ENCODE measurements around the gene NHEJ1. TPM values are rescaled to one million over a fixed set of nuclear protein-coding genes. Genes with fewer than 3 reads are reported as not detected.

Gene NHEJ1
- total RNA-seq, 1 experiment from 2014 or later = 16.4 TPM

- Histone ChIP-seq H3K4me3 (replicated peaks in 1 of 2; ENCODE audit: low read depth in 1 of 2, low read length in 2 of 2) (no peak overlapping the region), H3K9me2 (ENCODE audit: insufficient read depth) (no peaks in the 10 kb centered on the region), H3K9ac (ENCODE audit: low read length) (no peak overlapping the region), H3K27ac (ENCODE audit: low read depth, low read length) (no peak overlapping the region), H4K20me1 (ENCODE audit: insufficient read depth) (no peaks in the 10 kb centered on the region), H3K4me1 (ENCODE audit: control insufficient read depth in 1 of 2, insufficient read depth in 2 of 2, low read length in 2 of 2) (peaks cover 10 to 22% of the 10 kb centered on the region in 2 experiments), H3K9me3 (ENCODE audit: control insufficient read depth in 1 of 2, insufficient read depth in 1 of 2, low read depth in 1 of 2, low read length in 2 of 2) (no peaks in the 10 kb centered on the region), H3K4me2 (ENCODE audit: low read length) (no peak overlapping the region), H2AFZ (ENCODE audit: low read depth, low read length, poor library complexity, severe bottlenecking) (no peak overlapping the region), H3K27me3 (ENCODE audit: insufficient read depth, low read length) (no peaks in the 10 kb centered on the region), H3K79me2 (ENCODE audit: insufficient read depth, low read length) (peaks cover 16% of the 10 kb centered on the region), H3K36me3 (ENCODE audit: control insufficient read depth in 1 of 2, insufficient read depth in 2 of 2, low read length in 2 of 2) (peaks cover 0 to 7% of the 10 kb centered on the region in 2 experiments; a peak in 2 of 4 replicates)
- ChIA-PET RAD21 (ENCODE audit: low non-redundant PET in 1 of 2, low total read pairs in 2 of 2, uncharacterized antibody in 2 of 2, unreplicated experiment in 2 of 2) (no interaction called here), POLR2A (no interaction called here), CTCF (no interaction called here)
- ATAC-seq (no peak), DNase-seq (ENCODE audit: low read depth, low spot score) (no peak)
- intact Hi-C loops (cut with micrococcal nuclease) = loop anchor here (10.0 kb wide), 1 partner anchor 361 kb away; no protein-coding TSS in a partner anchor
- no peak for TF ChIP-seq SP1 (IDR thresholded peaks at IDR 0.05; ENCODE audit: low read depth)
- TF ChIP-seq, protein P1, sequence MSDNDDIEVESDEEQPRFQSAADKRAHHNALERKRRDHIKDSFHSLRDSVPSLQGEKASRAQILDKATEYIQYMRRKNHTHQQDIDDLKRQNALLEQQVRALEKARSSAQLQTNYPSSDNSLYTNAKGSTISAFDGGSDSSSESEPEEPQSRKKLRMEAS (IDR thresholded peaks at IDR 0.05) = no peak
- TF ChIP-seq EZH2 (IDR thresholded peaks at IDR 0.05) = no peak
- no peak for TF ChIP-seq SIN3A (IDR thresholded peaks at IDR 0.05; ENCODE audit: low read depth)
- TF ChIP-seq POLR2AphosphoS5 (IDR thresholded peaks at IDR 0.05; ENCODE audit: low read depth, low read length) = no peak
- TF ChIP-seq ZNF274 (IDR thresholded peaks at IDR 0.05; ENCODE audit: low read depth, low read length) = no peak
- TF ChIP-seq FOSL1 (IDR thresholded peaks at IDR 0.05; ENCODE audit: low read depth) = no peak
- TF ChIP-seq ATF3 (IDR thresholded peaks at IDR 0.05) = no peak
- TF ChIP-seq TCF7L2 (IDR thresholded peaks at IDR 0.05; ENCODE audit: borderline replicate concordance, extremely low read depth, insufficient read depth, insufficient read length) = no peak
- TF ChIP-seq, protein P2, sequence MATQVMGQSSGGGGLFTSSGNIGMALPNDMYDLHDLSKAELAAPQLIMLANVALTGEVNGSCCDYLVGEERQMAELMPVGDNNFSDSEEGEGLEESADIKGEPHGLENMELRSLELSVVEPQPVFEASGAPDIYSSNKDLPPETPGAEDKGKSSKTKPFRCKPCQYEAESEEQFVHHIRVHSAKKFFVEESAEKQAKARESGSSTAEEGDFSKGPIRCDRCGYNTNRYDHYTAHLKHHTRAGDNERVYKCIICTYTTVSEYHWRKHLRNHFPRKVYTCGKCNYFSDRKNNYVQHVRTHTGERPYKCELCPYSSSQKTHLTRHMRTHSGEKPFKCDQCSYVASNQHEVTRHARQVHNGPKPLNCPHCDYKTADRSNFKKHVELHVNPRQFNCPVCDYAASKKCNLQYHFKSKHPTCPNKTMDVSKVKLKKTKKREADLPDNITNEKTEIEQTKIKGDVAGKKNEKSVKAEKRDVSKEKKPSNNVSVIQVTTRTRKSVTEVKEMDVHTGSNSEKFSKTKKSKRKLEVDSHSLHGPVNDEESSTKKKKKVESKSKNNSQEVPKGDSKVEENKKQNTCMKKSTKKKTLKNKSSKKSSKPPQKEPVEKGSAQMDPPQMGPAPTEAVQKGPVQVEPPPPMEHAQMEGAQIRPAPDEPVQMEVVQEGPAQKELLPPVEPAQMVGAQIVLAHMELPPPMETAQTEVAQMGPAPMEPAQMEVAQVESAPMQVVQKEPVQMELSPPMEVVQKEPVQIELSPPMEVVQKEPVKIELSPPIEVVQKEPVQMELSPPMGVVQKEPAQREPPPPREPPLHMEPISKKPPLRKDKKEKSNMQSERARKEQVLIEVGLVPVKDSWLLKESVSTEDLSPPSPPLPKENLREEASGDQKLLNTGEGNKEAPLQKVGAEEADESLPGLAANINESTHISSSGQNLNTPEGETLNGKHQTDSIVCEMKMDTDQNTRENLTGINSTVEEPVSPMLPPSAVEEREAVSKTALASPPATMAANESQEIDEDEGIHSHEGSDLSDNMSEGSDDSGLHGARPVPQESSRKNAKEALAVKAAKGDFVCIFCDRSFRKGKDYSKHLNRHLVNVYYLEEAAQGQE (IDR thresholded peaks at IDR 0.05; ENCODE audit: low read depth) = no peak
- no peak for TF ChIP-seq ZFX (IDR thresholded peaks at IDR 0.05)
- TF ChIP-seq CTCF (IDR thresholded peaks at IDR 0.05 in 2 of 3, conservative IDR thresholded peaks at IDR 0.05 in 1 of 3; ENCODE audit: borderline replicate concordance in 1 of 3, insufficient read depth in 1 of 3, low read depth in 2 of 3, low read length in 2 of 3) = no peak
- TF ChIP-seq SRF (IDR thresholded peaks at IDR 0.05; ENCODE audit: low read depth) = no peak
- TF ChIP-seq CEBPB (IDR thresholded peaks at IDR 0.05; ENCODE audit: low read depth) = no peak
- no peak for TF ChIP-seq EGR1 (IDR thresholded peaks at IDR 0.05; ENCODE audit: low read depth)
- TF ChIP-seq EZH2phosphoT487 (IDR thresholded peaks at IDR 0.05; ENCODE audit: borderline replicate concordance) = no peak
- TF ChIP-seq, protein P3, sequence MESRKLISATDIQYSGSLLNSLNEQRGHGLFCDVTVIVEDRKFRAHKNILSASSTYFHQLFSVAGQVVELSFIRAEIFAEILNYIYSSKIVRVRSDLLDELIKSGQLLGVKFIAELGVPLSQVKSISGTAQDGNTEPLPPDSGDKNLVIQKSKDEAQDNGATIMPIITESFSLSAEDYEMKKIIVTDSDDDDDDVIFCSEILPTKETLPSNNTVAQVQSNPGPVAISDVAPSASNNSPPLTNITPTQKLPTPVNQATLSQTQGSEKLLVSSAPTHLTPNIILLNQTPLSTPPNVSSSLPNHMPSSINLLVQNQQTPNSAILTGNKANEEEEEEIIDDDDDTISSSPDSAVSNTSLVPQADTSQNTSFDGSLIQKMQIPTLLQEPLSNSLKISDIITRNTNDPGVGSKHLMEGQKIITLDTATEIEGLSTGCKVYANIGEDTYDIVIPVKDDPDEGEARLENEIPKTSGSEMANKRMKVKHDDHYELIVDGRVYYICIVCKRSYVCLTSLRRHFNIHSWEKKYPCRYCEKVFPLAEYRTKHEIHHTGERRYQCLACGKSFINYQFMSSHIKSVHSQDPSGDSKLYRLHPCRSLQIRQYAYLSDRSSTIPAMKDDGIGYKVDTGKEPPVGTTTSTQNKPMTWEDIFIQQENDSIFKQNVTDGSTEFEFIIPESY (IDR thresholded peaks at IDR 0.05; ENCODE audit: extremely low read depth, insufficient replicate concordance, low read length) = no peak
- TF ChIP-seq CBX3 (IDR thresholded peaks at IDR 0.05; ENCODE audit: low read depth) = no peak
- TF ChIP-seq RAD21 (IDR thresholded peaks at IDR 0.05; ENCODE audit: low read depth) = no peak
- TF ChIP-seq ELF1 (IDR thresholded peaks at IDR 0.05; ENCODE audit: borderline replicate concordance, low read depth) = no peak
- no TSS peak for BruUV-seq (replicated peaks)
These were observed 13.5 kb upstream of the NHEJ1 start for GRCh38 chr2:219174146-219174545.

Data from HCT116 (cell line).